ENCODE data around the gene ACLY.
"Not testable (repeated sequence)": the region's sequence is repeated elsewhere in the genome, so short reads cannot be mapped to it uniquely, and the experiment has no call there.

Gene ACLY

GRCh38 chr17:41880130-41880529, 38.6 kb downstream of the ACLY start:
- Histone ChIP-seq H3K27me3 (ENCODE audit: control insufficient read depth in 1 of 2, insufficient read depth in 1 of 2, low read length in 2 of 2) (no peaks in the 10 kb centered on the region), H4K91ac (ENCODE audit: low read length) (no peak overlapping the region), H4K8ac (ENCODE audit: low read length) (no peak overlapping the region), H3K79me1 (replicated peaks; ENCODE audit: low read length, poor library complexity, severe bottlenecking) (peaks cover 30% of the 10 kb centered on the region), H2BK15ac (ENCODE audit: low read depth, poor library complexity, severe bottlenecking) (no peak overlapping the region), H3K4ac (ENCODE audit: low read depth in 1 of 2, low read length in 2 of 2) (no peak overlapping the region), H2AK5ac (ENCODE audit: low read length, severe bottlenecking) (no peak overlapping the region), H3K27ac (ENCODE audit: low read length, poor library complexity, severe bottlenecking) (no peak overlapping the region), H3K36me3 (ENCODE audit: control insufficient read depth in 1 of 2, insufficient read depth in 2 of 2, low read depth in 1 of 2, low read length in 2 of 2) (peaks cover 75 to 77% of the 10 kb centered on the region in 2 experiments), H3K23ac (ENCODE audit: low read length in 2 of 2) (no peak overlapping the region), H3K9ac (ENCODE audit: low read length) (no peak overlapping the region), H3K4me1 (ENCODE audit: control insufficient read depth, insufficient read depth, low read depth, low read length) (no peaks in the 10 kb centered on the region), H3K14ac (ENCODE audit: low read length in 2 of 2) (no peak overlapping the region), H2BK5ac (ENCODE audit: low read depth, low read length, poor library complexity, severe bottlenecking) (no peak overlapping the region), H2BK12ac (ENCODE audit: low read length in 2 of 2) (no peak overlapping the region), H2AFZ (ENCODE audit: low read depth, low read length) (no peak overlapping the region), H2BK120ac (ENCODE audit: low read depth, low read length) (no peak overlapping the region), H3K18ac (ENCODE audit: low read depth in 1 of 2, low read length in 2 of 2) (no peak overlapping the region), H3K4me2 (ENCODE audit: low read length, poor library complexity, severe bottlenecking) (no peak overlapping the region), H3K4me3 (ENCODE audit: insufficient read depth in 1 of 2, low read depth in 1 of 2, low read length in 2 of 2) (no peak overlapping the region), H3K9me3 (ENCODE audit: control insufficient read depth, low read length) (no peaks in the 10 kb centered on the region)
- 93% methylated on average over 4 of the region's 4 CpGs for WGBS
- DNase-seq = no peak

GRCh38 chr17:41874293-41874670, 44.5 kb downstream of the ACLY start:
- H3K27ac ChIP-seq (ENCODE audit: low read length, poor library complexity, severe bottlenecking) = peak overlapping the region; percentile 25
- not testable (repeated sequence) for H2BK5ac ChIP-seq (ENCODE audit: low read depth, low read length, poor library complexity, severe bottlenecking); H4K8ac ChIP-seq (ENCODE audit: low read length); H2BK12ac ChIP-seq (ENCODE audit: low read length in 2 of 2); DNase-seq; H3K9ac ChIP-seq (ENCODE audit: low read length); H4K91ac ChIP-seq (ENCODE audit: low read length); H3K9me3 ChIP-seq (ENCODE audit: control insufficient read depth, low read length); H2AFZ ChIP-seq (ENCODE audit: low read depth, low read length); H3K4me3 ChIP-seq (ENCODE audit: insufficient read depth in 1 of 2, low read depth in 1 of 2, low read length in 2 of 2); H3K4me2 ChIP-seq (ENCODE audit: low read length, poor library complexity, severe bottlenecking); H3K18ac ChIP-seq (ENCODE audit: low read depth in 1 of 2, low read length in 2 of 2); H3K4ac ChIP-seq (ENCODE audit: low read depth in 1 of 2, low read length in 2 of 2); H3K23ac ChIP-seq (ENCODE audit: low read length in 2 of 2); H3K4me1 ChIP-seq (ENCODE audit: control insufficient read depth, insufficient read depth, low read depth, low read length); H3K14ac ChIP-seq (ENCODE audit: low read length in 2 of 2); H2BK120ac ChIP-seq (ENCODE audit: low read depth, low read length); H2AK5ac ChIP-seq (ENCODE audit: low read length, severe bottlenecking); H3K27me3 ChIP-seq (ENCODE audit: control insufficient read depth in 1 of 2, insufficient read depth in 1 of 2, low read length in 2 of 2); H2BK15ac ChIP-seq (ENCODE audit: low read depth, poor library complexity, severe bottlenecking)
- peaks cover 75 to 77% of the 10 kb centered on the region in 2 experiments for H3K36me3 ChIP-seq (ENCODE audit: control insufficient read depth in 1 of 2, insufficient read depth in 2 of 2, low read depth in 1 of 2, low read length in 2 of 2)
- 99% methylated on average over 5 of the region's 9 CpGs for WGBS
- peaks cover 23% of the 10 kb centered on the region for H3K79me1 ChIP-seq (replicated peaks; ENCODE audit: low read length, poor library complexity, severe bottlenecking)

- Histone ChIP-seq H3K4ac (ENCODE audit: low read depth in 1 of 2, low read length in 2 of 2) (no peak overlapping the region), H2BK120ac (ENCODE audit: low read depth, low read length) (no peak overlapping the region), H3K4me1 (ENCODE audit: control insufficient read depth, insufficient read depth, low read depth, low read length) (peaks cover 2% of the 10 kb centered on the region), H3K14ac (ENCODE audit: low read length in 2 of 2) (no peak overlapping the region), H3K4me3 (ENCODE audit: insufficient read depth in 1 of 2, low read depth in 1 of 2, low read length in 2 of 2) (no peak overlapping the region), H3K36me3 (ENCODE audit: control insufficient read depth in 1 of 2, insufficient read depth in 2 of 2, low read depth in 1 of 2, low read length in 2 of 2) (peaks cover 70 to 79% of the 10 kb centered on the region in 2 experiments), H2BK12ac (ENCODE audit: low read length in 2 of 2) (no peak overlapping the region), H3K27me3 (ENCODE audit: control insufficient read depth in 1 of 2, insufficient read depth in 1 of 2, low read length in 2 of 2) (no peaks in the 10 kb centered on the region), H4K8ac (ENCODE audit: low read length) (no peak overlapping the region), H3K9me3 (ENCODE audit: control insufficient read depth, low read length) (no peaks in the 10 kb centered on the region), H4K91ac (ENCODE audit: low read length) (no peak overlapping the region), H3K4me2 (ENCODE audit: low read length, poor library complexity, severe bottlenecking) (no peak overlapping the region), H2BK5ac (ENCODE audit: low read depth, low read length, poor library complexity, severe bottlenecking) (no peak overlapping the region), H3K9ac (ENCODE audit: low read length) (no peak overlapping the region), H2AFZ (ENCODE audit: low read depth, low read length) (no peak overlapping the region), H2BK15ac (ENCODE audit: low read depth, poor library complexity, severe bottlenecking) (no peak overlapping the region), H2AK5ac (ENCODE audit: low read length, severe bottlenecking) (no peak overlapping the region), H3K23ac (ENCODE audit: low read length in 2 of 2) (no peak overlapping the region), H3K27ac (ENCODE audit: low read length, poor library complexity, severe bottlenecking) (peak overlapping the region; percentile 25), H3K79me1 (replicated peaks; ENCODE audit: low read length, poor library complexity, severe bottlenecking) (peaks cover 20% of the 10 kb centered on the region), H3K18ac (ENCODE audit: low read depth in 1 of 2, low read length in 2 of 2) (no peak overlapping the region)
- DNase-seq = no peak
- WGBS = 97% methylated on average over 10 of the region's 10 CpGs
Observed at GRCh38 chr17:41873559-41874292, 45.0 kb downstream of the ACLY start.

- H3K14ac ChIP-seq (ENCODE audit: low read length in 2 of 2) = no peak overlapping the region
- H3K9ac ChIP-seq (ENCODE audit: low read length) = no peak overlapping the region
- no peak overlapping the region for H2BK120ac ChIP-seq (ENCODE audit: low read depth, low read length)
- no peak overlapping the region for H2AK5ac ChIP-seq (ENCODE audit: low read length, severe bottlenecking)
- no peak overlapping the region for H2BK15ac ChIP-seq (ENCODE audit: low read depth, poor library complexity, severe bottlenecking)
- H3K9me3 ChIP-seq (ENCODE audit: control insufficient read depth, low read length) = no peaks in the 10 kb centered on the region
- no peaks in the 10 kb centered on the region for H3K27me3 ChIP-seq (ENCODE audit: control insufficient read depth in 1 of 2, insufficient read depth in 1 of 2, low read length in 2 of 2)
- H3K4me2 ChIP-seq (ENCODE audit: low read length, poor library complexity, severe bottlenecking) = no peak overlapping the region
- no peak for DNase-seq
- no peak overlapping the region for H2BK5ac ChIP-seq (ENCODE audit: low read depth, low read length, poor library complexity, severe bottlenecking)
- H3K36me3 ChIP-seq (ENCODE audit: control insufficient read depth in 1 of 2, insufficient read depth in 2 of 2, low read depth in 1 of 2, low read length in 2 of 2) = peaks cover 55 to 76% of the 10 kb centered on the region in 2 experiments
- no peak overlapping the region for H4K8ac ChIP-seq (ENCODE audit: low read length)
- WGBS = 97% methylated on average over 10 of the region's 10 CpGs
- no peak overlapping the region for H3K4me3 ChIP-seq (ENCODE audit: insufficient read depth in 1 of 2, low read depth in 1 of 2, low read length in 2 of 2)
- no peak overlapping the region for H3K4ac ChIP-seq (ENCODE audit: low read depth in 1 of 2, low read length in 2 of 2)
- no peak overlapping the region for H2AFZ ChIP-seq (ENCODE audit: low read depth, low read length)
- H3K18ac ChIP-seq (ENCODE audit: low read depth in 1 of 2, low read length in 2 of 2) = no peak overlapping the region
- peaks cover 11% of the 10 kb centered on the region for H3K79me1 ChIP-seq (replicated peaks; ENCODE audit: low read length, poor library complexity, severe bottlenecking)
- no peak overlapping the region for H3K27ac ChIP-seq (ENCODE audit: low read length, poor library complexity, severe bottlenecking)
- H3K4me1 ChIP-seq (ENCODE audit: control insufficient read depth, insufficient read depth, low read depth, low read length) = peaks cover 2% of the 10 kb centered on the region
- H4K91ac ChIP-seq (ENCODE audit: low read length) = no peak overlapping the region
- no peak overlapping the region for H2BK12ac ChIP-seq (ENCODE audit: low read length in 2 of 2)
- H3K23ac ChIP-seq (ENCODE audit: low read length in 2 of 2) = no peak overlapping the region
Observed at GRCh38 chr17:41871789-41872188, 47.0 kb downstream of the ACLY start.
